Stomach (tissue), 4 donors: Measurements from ENCODE around the gene ELOF1.

ENCODE experiments used
- POLR2A ChIP-seq, 4 donors: fragments of 450-650 bp; IDR thresholded peaks; one replicate each; pipeline ENCODE4 v1.6.1; 2016; ENCODE audit warnings: antibody characterized with exemption in 4 of 4, control low read depth in 2 of 4, mild to moderate bottlenecking in 1 of 4, moderate library complexity in 1 of 4
- POLR2AphosphoS5 ChIP-seq, 3 donors: sonication (generic); formaldehyde crosslinking; IDR thresholded peaks; one replicate each; pipeline ENCODE4 v1.6.1; 2016; ENCODE audit warnings: antibody characterized with exemption in 3 of 3

- TF ChIP-seq POLR2AphosphoS5 (IDR thresholded peaks at IDR 0.05) (no peak), POLR2A (IDR thresholded peaks at IDR 0.05) (no peak)
These were observed 10.9 kb downstream of the ELOF1 start for GRCh38 chr19:11547929-11548700.
